ENCODE measurements around the gene OGFOD3.
"Not testable (repeated sequence)": the region's sequence is repeated elsewhere in the genome, so short reads cannot be mapped to it uniquely, and the experiment has no call there.

Gene OGFOD3

DNA sequence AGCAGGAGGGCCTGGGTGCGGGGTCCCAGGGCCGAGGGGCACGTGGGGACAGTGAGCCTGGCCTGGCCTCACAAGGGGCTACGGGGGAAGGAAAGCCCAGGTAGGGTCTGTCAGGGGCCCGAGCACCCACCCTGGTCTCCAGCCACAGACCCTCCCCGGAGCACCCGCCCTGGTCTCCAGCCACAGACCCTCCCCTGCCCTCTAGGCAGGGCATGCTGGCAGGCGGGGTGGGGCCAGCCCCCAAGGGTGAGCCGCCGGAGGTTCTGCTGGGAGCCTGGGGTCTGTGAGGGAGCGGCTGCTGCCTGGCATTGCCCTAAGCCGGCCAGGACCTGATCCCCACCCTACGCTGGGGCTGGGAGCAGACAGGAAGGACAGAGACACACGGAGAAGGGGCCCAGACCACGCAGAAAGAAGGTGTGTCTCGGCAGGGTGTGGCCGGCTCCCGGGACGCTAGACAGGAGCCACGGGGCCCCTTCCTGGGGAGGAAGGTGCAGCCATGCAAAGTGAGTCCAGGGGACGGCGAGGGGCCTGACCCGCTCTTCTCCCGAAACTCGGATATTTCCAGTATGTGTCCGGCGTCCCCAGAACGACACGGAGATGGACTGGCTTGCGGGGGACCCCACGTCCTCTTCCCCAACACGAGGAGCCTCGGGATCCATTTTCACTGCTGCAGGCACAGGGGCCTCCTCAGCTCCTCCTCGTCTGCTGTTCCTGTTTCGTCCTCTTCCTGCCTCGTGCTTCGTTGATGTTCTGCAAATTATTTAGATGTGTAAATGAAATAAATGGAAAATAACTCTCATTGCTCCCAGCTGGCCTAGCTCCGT lies 31.3 kb downstream of the OGFOD3 start:
- DNase-seq: no peak

DNA sequence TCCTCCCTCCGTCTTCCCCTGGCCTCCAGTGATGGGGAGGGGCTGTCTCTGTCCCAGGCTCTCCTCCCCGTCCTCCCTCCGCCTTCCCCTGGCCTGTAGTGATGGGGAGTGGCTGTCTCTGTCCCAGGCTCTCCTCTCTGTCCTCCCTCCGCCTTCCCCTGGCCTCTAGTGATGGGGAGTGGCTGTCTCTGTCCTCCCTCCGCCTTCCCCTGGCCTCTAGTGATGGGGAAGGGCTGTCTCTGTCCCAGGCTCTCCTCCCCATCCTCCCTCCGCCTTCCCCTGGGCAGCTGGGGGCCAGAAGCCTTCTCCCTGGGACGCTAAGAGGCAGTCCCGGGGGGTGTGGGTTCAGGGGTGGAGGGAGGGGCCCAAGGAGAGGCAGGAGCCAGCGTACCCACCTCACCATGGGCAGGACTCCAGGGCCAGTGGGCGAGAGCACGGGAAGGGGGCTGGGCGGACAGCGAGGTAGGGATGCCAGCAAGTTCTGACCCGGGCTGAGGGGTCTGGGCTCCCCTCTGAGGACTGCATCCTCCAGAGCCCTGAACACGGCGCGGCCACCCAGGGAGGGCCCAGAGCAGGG lies 32.0 kb downstream of the OGFOD3 start:
- DNase-seq: no peak

GRCh38 chr17:82385559-82386254 lies 32.7 kb downstream of the OGFOD3 start:
- no peak for DNase-seq

DNA sequence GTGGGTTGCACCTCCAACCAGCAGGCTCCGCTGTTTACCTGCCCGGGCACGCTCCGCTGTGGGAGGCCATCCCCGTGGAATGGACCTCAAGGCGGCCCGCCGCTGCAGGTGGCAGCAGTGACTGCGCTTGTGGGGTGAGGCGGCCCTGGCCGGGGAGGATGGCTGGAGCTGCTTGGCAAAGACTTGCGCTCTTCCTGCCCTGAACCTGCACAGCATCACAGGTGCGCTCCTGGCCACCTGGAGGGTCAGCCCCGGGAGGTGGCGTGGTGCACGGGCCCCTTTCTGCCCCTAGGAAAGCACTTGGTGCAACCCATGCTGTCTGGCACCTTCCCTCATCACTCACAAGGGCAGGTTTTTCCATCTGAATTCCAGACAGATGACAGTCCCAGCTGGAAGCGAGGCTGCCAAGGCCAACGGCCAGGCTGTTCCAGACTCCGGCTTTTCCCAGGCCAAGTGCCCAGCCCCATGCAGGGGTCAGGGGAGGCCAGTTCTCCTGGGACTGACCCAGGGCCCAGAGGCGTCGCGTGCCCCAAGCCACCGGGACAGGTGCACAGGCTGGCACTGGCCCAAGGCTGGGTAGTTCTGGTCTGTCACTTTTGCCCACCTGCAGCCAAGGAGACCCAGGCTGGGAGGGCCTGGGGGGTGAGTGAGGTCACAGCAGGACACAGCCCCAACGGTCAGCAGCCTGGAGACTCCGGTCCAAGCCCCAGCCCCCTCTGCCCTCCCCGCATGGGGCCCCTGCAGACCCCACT lies 33.5 kb downstream of the OGFOD3 start:
- DNase-seq: no peak

- no peak for DNase-seq
Observed at GRCh38 chr17:82384051-82384729, 34.2 kb downstream of the OGFOD3 start.

- DNase-seq: no peak
Observed at GRCh38 chr17:82383411-82383810, 35.0 kb downstream of the OGFOD3 start.

GRCh38 chr17:82382933-82383255 lies 35.5 kb downstream of the OGFOD3 start:
- no peak for DNase-seq

GRCh38 chr17:82382220-82382932 lies 36.0 kb downstream of the OGFOD3 start:
- not testable (repeated sequence) for DNase-seq

- not testable (repeated sequence) for DNase-seq
Observed at GRCh38 chr17:82381703-82382009, 36.7 kb downstream of the OGFOD3 start.

- DNase-seq: peak; percentile 40
Observed at GRCh38 chr17:82380860-82381702, 37.3 kb downstream of the OGFOD3 start.

DNA sequence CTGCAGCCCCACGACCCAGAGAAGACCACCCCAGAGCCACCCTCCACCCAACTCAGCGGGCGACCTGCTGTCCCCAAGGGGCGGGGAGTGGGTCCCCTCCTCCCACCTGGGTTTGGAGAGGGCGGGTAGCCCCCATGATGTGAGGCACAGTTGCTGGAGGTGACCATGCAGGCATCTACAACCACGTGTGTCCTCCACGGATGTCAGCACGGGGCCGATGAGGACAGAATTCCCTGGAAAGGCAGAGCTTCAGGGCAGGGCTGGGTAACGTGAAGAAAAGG lies 39.7 kb downstream of the OGFOD3 start:
- DNase-seq: no peak

DNA sequence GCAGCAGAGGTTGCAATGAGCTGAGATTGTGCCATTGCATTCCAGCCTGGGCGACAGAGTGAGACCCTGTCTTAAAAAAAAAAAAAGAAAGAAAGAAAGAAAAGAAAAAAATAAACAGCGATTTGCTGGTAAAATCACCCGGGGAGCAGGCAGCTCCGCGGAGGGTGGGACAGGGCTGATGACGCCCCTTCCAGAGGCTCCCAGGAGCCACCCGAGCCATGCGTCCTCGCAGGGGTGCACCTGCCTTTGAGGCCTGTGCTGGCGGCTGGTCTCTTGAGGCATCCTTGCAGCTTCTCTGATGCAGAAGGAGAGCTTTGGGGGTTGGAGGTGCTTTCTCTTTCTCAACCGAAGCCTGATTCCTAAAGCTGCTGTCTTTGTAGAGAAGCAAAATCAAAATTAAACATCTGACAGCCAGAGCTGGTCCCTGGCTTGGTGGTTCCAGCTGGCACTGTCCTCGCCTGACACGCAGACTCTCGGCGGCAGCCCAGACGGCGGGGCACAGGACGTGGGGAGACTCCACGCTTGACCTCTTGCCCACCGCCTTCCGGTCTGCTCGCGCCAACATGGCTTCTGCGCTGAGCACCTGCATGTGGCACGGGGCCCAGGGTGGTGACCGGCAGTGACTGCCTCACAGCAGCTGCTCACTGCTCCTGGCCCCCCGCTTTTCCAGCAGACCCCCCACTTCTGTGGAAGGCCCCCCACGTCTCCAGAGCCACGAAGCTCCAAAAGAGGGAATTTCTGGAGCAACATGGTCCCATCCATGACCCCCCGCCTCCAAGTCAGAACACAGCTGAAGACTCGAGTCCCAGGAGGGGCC lies 40.3 kb downstream of the OGFOD3 start:
- no peak for DNase-seq

GRCh38 chr17:82377294-82377693 lies 41.1 kb downstream of the OGFOD3 start:
- DNase-seq: not testable (repeated sequence)

- no peak for DNase-seq
Observed at GRCh38 chr17:82376042-82376730, 42.2 kb downstream of the OGFOD3 start.

- DNase-seq: no peak
Observed at GRCh38 chr17:82375359-82376041, 42.9 kb downstream of the OGFOD3 start.

DNA sequence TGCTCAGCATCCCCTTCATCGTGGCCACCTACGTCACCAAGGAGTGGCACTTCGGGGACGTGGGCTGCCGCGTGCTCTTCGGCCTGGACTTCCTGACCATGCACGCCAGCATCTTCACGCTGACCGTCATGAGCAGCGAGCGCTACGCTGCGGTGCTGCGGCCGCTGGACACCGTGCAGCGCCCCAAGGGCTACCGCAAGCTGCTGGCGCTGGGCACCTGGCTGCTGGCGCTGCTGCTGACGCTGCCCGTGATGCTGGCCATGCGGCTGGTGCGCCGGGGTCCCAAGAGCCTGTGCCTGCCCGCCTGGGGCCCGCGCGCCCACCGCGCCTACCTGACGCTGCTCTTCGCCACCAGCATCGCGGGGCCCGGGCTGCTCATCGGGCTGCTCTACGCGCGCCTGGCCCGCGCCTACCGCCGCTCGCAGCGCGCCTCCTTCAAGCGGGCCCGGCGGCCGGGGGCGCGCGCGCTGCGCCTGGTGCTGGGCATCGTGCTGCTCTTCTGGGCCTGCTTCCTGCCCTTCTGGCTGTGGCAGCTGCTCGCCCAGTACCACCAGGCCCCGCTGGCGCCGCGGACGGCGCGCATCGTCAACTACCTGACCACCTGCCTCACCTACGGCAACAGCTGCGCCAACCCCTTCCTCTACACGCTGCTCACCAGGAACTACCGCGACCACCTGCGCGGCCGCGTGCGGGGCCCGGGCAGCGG lies 43.6 kb downstream of the OGFOD3 start:
- no peak for DNase-seq

DNA sequence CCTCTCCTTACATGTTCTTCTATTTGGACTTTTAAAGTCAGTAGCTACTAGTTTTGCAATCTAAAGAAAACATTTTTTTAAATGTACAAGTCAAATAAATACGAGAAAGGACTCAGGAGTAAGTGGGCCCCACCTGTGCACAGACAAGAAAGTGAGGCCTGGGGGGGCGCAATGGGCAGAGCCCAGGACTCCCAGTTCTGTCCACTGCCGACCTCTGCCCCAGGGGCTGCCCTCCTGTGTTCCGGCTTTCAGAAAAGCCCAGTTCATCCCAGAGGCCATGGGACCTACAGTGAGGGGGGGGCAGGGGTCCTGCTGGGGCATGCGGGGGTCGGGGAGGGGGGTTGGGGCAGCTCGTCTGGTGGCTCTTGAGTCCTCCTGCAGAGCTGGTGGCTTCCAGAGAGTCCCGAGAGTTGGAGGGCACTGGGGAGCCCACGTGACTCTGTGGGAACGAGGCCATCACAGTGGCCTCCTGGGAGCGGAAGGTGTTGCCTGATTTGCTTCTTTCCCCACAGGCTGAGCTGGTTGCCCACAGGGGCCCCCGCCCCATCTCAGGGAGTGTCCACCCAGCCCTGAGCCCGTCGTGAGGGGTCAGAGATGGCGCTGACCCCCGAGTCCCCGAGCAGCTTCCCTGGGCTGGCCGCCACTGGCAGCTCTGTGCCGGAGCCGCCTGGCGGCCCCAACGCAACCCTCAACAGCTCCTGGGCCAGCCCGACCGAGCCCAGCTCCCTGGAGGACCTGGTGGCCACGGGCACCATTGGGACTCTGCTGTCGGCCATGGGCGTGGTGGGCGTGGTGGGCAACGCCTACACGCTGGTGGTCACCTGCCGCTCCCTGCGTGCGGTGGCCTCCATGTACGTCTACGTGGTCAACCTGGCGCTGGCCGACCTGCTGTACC lies 44.4 kb downstream of the OGFOD3 start:
- no peak for DNase-seq

GRCh38 chr17:82373072-82373452 lies 45.3 kb downstream of the OGFOD3 start:
- DNase-seq: not testable (repeated sequence)
